Measurements from ENCODE around the gene CTSG. TPM values are rescaled to one million over a fixed set of nuclear protein-coding genes. Genes with fewer than 3 reads are reported as not detected.

The CTSG gene
- total RNA-seq, result not detected in 2 replicates

GRCh38 chr14:24576182-24576581 is at the start of gene CTSG:
Gene CTSG, minus strand, starts transcription at chr14:24576250. Its CDS starts 27 bp downstream, at chr14:24576223.

GRCh38 chr14:24609655-24610344 is 33.8 kb upstream of the CTSG start, which contains the start of gene GZMH:
Gene GZMH, minus strand, starts transcription at chr14:24609685. Its CDS starts 72 bp downstream, at chr14:24609613.

Other genes starting within 250 kb of the CTSG start
- gene ADCY4, start 241.2 kb downstream of the CTSG start, total RNA-seq, result 0.16 and 1.5 TPM in 2 replicates
- gene RIPK3, start 236.3 kb downstream of the CTSG start, total RNA-seq, result 1.1 and 1.8 TPM in 2 replicates
- gene NFATC4, start 208.1 kb downstream of the CTSG start, total RNA-seq, result 15.3 and 30.9 TPM in 2 replicates
- 6.7 and 22.6 TPM in 2 replicates for gene NYNRIN, start 177.2 kb downstream of the CTSG start, total RNA-seq
- 0.65 and 1.6 TPM in 2 replicates for gene CBLN3, start 146.6 kb downstream of the CTSG start, total RNA-seq
- 30.3 and 36.6 TPM in 2 replicates for gene KHNYN, start 146.3 kb downstream of the CTSG start, total RNA-seq
- 33.9 and 163 TPM in 2 replicates for gene SDR39U1, start 133.5 kb downstream of the CTSG start, total RNA-seq
- gene CMA1, start 68.0 kb downstream of the CTSG start, total RNA-seq, result not detected in 2 replicates
- not detected in 2 replicates for gene GZMH, start 33.4 kb upstream of the CTSG start, total RNA-seq
- not detected in 2 replicates for gene GZMB, start 57.9 kb upstream of the CTSG start, total RNA-seq

All from mesangial cell (primary cell).